ENCODE results near the gene ABHD12.
"Not testable (repeated sequence)": the region's sequence is repeated elsewhere in the genome, so short reads cannot be mapped to it uniquely, and the experiment has no call there.

The ABHD12 gene

GRCh38 chr20:25390538-25391528 is at the start of gene ABHD12:
ABHD12 (minus strand) TSS chr20:25390835; CDS start chr20:25390703, 132 bp downstream.
- peak; percentile 94 for DNase-seq

DNA sequence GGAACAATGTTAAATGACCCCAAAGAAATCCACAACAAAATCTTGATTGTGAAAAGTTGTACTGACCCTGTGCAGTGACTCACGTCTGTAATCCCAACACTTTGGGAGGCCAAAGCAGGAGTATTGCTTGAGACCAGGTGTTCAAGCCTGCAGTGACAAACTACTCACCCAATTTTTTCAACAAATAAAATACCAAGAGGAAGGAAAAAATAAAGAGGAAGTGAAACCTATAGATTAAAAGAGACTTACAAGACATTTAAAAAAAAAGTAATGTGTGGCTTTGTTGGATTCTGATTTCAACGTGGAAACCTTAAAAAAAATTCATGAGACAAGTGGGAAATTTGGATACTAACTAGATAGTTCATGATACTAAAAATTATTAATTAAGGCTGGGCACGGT is 48.7 kb upstream of the ABHD12 start:
- DNase-seq = no peak

- no peak for DNase-seq
These were observed 46.5 kb upstream of the ABHD12 start for GRCh38 chr20:25437153-25437581.

DNA sequence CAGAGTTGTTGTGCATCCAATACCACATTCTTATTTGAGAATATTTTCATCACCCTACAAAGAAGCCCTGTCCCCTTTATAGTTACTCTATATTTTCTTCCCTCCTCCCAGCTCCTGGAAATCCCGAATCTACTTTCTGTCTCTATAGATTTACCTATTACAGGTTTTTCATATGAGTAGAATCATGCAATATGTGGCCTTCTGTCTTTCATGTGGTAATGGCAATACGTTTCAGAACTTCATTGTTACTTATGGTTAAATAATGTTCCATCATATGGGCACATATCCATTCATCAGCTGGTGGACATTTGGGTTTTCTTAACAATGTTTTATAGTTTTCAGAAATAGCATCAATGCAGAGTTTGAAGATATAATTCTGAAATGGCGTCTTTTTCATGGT is 33.9 kb upstream of the ABHD12 start:
- DNase-seq = no peak

- no peak for DNase-seq
These were observed 31.4 kb upstream of the ABHD12 start for GRCh38 chr20:25422032-25422431.

GRCh38 chr20:25421102-25421501 is 30.5 kb upstream of the ABHD12 start:
- no peak for DNase-seq

DNA sequence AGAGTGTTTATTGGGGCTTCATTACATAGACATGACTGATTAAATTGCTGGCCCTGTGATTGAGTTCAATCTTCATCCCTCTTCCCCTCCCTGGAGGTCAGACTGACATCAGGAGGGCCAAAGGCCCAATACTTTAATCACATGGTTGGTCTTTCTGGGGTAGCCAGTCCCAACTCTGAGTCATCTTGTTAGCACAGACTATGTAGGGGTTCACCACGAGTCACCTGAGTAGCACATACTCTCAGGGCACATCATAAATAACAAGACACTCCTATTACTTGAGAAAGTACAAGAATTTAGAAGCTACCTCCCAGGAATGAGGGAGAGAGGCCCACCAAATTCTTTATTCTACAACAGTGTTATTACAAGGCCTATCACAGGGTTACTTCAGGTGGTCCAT is 28.1 kb upstream of the ABHD12 start:
- no peak for DNase-seq

DNA sequence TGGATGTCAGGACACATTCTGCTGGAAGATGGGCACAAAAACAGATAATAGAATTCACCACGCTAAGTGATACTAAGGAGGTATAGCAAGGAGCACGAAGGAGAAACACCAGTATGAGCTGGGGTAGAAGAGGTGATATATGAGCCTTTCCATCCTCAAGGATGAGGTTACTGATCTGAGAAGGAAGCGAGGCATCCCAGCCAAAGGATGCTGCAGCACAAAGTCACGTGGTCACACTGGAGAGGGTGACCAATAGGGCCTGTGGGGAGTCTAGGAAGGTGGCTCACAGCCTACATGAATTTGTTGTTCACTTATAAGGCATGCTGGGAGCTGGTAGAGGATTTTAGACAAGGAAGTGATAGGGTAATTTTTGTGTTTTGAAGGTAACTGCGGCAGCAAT is 18.3 kb upstream of the ABHD12 start:
- no peak for DNase-seq

GRCh38 chr20:25408170-25408547 is 17.5 kb upstream of the ABHD12 start:
- no peak for DNase-seq

DNA sequence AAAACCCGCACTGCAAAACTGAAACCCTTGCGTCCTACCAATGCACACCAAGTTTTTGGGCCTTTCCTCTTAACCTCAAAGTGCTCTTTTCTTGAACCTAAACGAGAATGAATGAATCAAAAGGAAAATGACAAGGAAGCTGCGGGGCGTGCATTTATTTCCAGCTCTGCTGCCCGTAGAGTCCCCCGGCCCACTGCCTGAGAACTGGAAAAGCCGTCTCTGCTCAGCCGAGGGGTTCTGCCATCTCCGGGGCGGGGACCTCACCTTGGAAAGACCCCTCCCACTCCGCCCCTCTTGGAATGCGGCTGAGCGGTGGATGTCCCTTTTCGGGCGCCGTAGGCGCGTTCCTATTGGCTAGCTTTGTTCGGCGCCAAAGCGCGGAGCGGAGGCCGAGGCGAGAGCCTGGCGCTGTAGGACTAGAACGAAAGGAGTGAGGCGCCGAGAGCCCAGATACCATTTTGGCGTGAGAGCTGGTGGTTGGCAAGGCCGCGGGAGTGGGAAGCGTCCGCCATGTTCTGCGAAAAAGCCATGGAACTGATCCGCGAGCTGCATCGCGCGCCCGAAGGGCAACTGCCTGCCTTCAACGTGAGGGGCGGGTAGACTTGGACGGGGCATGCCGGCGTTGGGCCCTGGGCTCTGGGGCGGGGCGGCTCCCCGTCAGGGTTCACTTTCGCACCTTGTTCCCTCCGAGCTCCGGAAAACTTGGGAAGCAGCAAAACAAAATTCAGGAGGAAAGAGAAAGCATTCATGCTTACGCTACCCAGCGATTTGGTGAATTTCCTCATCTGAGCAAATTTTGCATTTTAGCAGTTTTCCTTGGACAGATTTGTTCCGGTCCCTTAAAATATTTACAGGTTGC is 16.9 kb upstream of the ABHD12 start, which contains the start of gene GINS1:
GINS1 (plus strand) TSS at position 363 of the 859 bp plus-strand sequence; CDS start at position 511, 148 bp downstream.
- DNase-seq = peak; percentile 93

DNA sequence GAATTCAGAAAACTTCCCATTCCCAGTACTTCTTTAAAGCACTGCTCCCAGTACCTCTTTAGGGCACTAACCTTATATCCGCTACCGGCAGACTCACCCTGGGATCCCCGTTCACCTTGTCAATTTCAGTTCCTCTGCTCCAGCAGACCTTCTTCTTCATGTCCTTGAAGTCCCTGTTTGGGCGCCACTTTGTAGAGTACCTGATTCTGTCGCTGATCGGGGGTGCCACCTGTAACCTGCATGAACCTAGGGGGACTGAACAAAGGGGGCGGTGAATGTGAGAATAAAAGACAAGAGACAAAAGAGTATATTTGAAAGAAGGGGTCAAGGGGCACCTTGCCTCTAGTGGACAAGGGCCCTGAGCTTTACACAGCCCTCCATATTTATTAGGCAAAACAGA is 11.9 kb upstream of the ABHD12 start:
- DNase-seq = no peak

- not testable (repeated sequence) for DNase-seq
These were observed 9.7 kb upstream of the ABHD12 start for GRCh38 chr20:25400291-25400732.

- DNase-seq = peak; percentile 76
These were observed 8.4 kb upstream of the ABHD12 start for GRCh38 chr20:25399037-25399430.

DNA sequence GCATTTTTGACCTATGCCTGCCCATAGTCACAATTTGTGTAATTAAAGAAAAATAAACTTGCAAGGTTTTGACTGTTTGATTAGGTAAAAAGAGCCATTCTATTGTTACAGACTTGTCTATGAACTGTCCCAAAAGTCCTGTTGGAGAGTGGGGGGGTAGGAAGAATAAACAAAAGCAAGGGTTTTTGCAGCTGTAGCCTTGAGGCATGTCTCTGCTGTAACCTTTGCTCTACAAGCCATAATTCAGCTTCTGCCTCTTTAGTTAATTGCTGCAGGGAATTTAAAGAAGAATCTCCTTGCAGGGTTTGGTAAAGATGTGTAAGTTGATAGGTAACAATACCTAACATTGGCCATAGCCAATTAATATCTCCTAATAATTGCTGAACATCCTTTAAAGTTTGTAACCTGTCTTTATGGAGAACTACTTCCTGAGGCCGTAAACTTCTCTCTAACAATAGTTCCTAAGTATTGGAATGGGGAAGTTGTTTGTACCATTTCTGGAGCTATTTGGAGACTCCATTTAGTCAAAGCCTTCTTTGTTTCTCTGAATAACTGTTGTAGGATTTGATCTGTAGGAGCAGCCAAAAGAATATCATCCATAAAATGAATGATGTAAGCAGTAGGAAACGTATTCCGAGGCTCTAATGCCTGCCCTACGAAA is 7.9 kb upstream of the ABHD12 start:
- no peak for DNase-seq

GRCh38 chr20:25397821-25398220 is 7.2 kb upstream of the ABHD12 start:
- no peak for DNase-seq

GRCh38 chr20:25397096-25397495 is 6.5 kb upstream of the ABHD12 start:
- DNase-seq = no peak

- DNase-seq = peak; percentile 93
These were observed 4.4 kb upstream of the ABHD12 start for GRCh38 chr20:25394996-25395395.

DNA sequence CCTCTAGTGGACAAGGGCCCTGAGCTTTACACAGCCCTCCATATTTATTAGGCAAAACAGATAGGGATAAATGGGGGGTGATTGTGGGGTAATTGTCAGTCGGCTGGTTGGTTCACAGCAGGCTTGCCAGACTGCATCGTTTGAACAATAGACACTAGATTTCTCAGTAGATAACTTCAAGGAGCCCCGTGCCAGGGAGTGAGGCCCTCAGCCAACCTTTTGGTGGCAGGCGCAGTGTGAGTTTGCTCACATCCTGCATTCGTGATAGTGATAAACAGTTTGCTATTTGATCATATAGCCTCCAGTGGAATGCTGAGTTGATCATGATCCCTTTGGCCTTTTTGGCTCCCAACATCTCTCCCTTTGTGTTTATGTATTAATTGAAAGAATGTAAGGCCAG is 3.6 kb upstream of the ABHD12 start:
- DNase-seq = peak; percentile 17

DNA sequence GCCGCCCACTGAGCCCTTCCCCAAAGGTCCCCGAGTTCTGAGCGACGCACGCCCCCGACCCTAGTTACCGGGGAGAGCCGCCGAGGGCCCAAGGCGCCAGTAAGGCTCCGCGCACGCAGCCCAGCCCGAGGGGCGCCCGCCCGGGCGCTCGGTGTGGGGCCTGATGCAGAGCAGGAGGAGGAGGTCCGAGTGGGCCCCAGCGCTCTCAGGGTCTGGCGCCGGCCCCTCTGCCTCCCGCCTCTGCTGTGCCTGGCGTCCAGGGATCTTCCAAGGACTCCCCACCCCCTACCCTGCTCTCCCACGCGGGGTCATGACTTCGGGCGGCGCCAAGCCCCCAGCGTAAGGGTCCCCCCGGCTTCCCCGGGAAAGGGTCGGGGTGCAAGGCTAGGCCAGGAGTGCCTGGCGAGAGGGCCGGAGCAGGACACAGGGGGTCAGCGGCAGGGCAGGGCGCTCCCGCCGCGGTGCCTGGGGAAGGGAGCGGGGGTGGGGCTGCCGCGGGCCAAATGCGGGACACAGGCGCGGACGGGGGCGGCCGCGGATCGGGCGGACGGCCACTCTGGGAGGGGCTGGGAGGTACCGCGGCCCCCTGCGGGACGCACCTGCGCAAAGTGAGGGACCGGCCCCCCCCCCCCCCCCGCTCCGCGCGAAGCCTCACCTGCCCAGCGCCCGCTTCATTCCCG is 637 bp downstream of the ABHD12 start:
- no peak for DNase-seq

DNA sequence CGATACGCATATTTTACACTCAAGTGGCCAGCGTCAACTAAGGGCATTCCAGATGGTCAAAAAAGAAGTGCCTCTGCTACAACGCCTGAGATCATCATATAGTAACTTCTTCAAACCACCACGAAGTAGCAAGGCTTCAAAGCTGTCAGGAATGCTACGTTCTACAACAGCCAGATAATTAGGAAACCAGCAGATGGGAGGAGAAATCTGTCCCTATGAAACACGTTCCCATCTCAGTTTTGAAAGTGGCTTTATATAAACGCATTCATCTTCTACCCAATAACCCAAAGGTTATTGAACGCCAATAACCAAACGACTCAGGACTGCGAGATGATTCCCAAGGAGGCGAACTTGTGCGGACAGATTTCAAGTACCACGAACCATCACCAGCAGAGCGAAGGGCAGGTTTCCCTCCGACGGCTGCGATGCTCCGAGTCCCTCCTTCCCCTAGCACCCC is 1.2 kb downstream of the ABHD12 start:
- DNase-seq = no peak

GRCh38 chr20:25382704-25383370 is 7.8 kb downstream of the ABHD12 start:
- DNase-seq = no peak

Data from NCI-H526 treated with DMSO at 0.1 percent for 48 hours (cell line).